HCT116 (cell line): ENCODE results near the gene CDK18. TPM values are rescaled to one million over a fixed set of nuclear protein-coding genes. Genes with fewer than 3 reads are reported as not detected.

Source experiments
- ATAC-seq: fragments of 200-7000 bp; cut with Tn5 transposase; 2 replicates; pipeline ENCODE4 v1.9.1; 2020; ENCODE audit warnings: mild to moderate bottlenecking, moderate library complexity
- BruUV-seq: library from RNA; stranded (reverse); fragments of 400-500 nt; replicated peaks from 2 replicates; lab custom pipeline; 2021; lab: Mats Ljungman, UMichigan
- CTCF ChIA-PET: fragments of 300-600 bp; sonication (Branson Sonifier 250); formaldehyde crosslinking; loops from one replicate; lab custom pipeline; 2021; ENCODE audit warnings: antibody characterized with exemption; lab: Charles Lee
- POLR2A ChIA-PET: fragments of 300-600, 350-600 bp; sonication (Branson Sonifier 250); formaldehyde crosslinking; loops from one replicate; lab custom pipeline; 2021; ENCODE audit warnings: antibody characterized with exemption; lab: Charles Lee
- RAD21 ChIA-PET, 2 experiments: fragments of 300-600 bp; sonication (Branson Sonifier 250); formaldehyde crosslinking; loops; one replicate each; lab custom pipeline; 2023; ENCODE audit warnings: low total read pairs in 2 of 2; ENCODE audit not compliant: uncharacterized antibody in 2 of 2, unreplicated experiment in 2 of 2, low non-redundant PET in 1 of 2; lab: Charles Lee
- DNase-seq: peaks from one replicate; pipeline ENCODE4 v3.0.0-alpha.2; 2010; ENCODE audit warnings: low read depth, low spot score
- H2AFZ ChIP-seq: fragments of 200-600 bp; shearing (Covaris generic), sonication (generic); 2 replicates; pipeline ENCODE4 v1.6.1; 2017; ENCODE audit warnings: low read depth, mixed run types, mixed read lengths, antibody characterized with exemption, low read length; ENCODE audit not compliant: poor library complexity, severe bottlenecking
- H3K27ac ChIP-seq: 2 replicates; pipeline ENCODE4 v1.5.1; 2012; ENCODE audit warnings: low read depth, low read length
- H3K27me3 ChIP-seq: fragments of 200-600 bp; sonication (generic); 2 replicates; pipeline ENCODE4 v1.6.1; 2016; ENCODE audit warnings: mixed run types, low read length, mixed read lengths; ENCODE audit not compliant: insufficient read depth
- H3K36me3 ChIP-seq, 2 experiments: fragments of 200-500 bp in 1 of 2; fragments of 200-600 bp in 1 of 2; sonication (Bioruptor generic) in 1 of 2; sonication (generic) in 1 of 2; 2 replicates each; pipeline versions ENCODE4 v1.5.1 to v1.6.1; 2014 to 2016; ENCODE audit warnings: low read length in 2 of 2, inconsistent platforms in 1 of 2, mixed read lengths in 1 of 2, mixed run types in 1 of 2; ENCODE audit not compliant: insufficient read depth in 2 of 2, control insufficient read depth in 1 of 2
- H3K4me1 ChIP-seq, 2 experiments: fragments of 200-600 bp in 1 of 2; sonication (generic) in 1 of 2; 2 replicates each; pipeline versions ENCODE4 v1.5.1 to v1.6.1; 2012 to 2017; ENCODE audit warnings: low read length in 2 of 2, inconsistent platforms in 1 of 2, mild to moderate bottlenecking in 1 of 2, mixed read lengths in 1 of 2, mixed run types in 1 of 2, moderate library complexity in 1 of 2; ENCODE audit not compliant: insufficient read depth in 2 of 2, control insufficient read depth in 1 of 2
- H3K4me2 ChIP-seq: fragments of 200-600 bp; sonication (generic); 2 replicates; pipeline ENCODE4 v1.6.1; 2017; ENCODE audit warnings: mixed run types, low read length, mixed read lengths
- H3K4me3 ChIP-seq, 2 experiments: fragments of 200-600 bp in 1 of 2; sonication (generic) in 1 of 2; replicated peaks in 1 of 2; 2 replicates each; pipeline ENCODE4 v1.5.1; 2011 to 2016; ENCODE audit warnings: low read length in 2 of 2, control low read depth in 1 of 2, low read depth in 1 of 2, mild to moderate bottlenecking in 1 of 2, mixed read lengths in 1 of 2, mixed run types in 1 of 2
- H3K79me2 ChIP-seq: fragments of 200-600 bp; sonication (generic); 2 replicates; pipeline ENCODE4 v1.6.1; 2017; ENCODE audit warnings: mild to moderate bottlenecking, mixed run types, low read length, moderate library complexity, mixed read lengths; ENCODE audit not compliant: insufficient read depth
- H3K9ac ChIP-seq: fragments of 200-600 bp; sonication (generic); 2 replicates; pipeline ENCODE4 v1.6.1; 2016; ENCODE audit warnings: low read length, mixed read lengths
- H3K9me2 ChIP-seq: fragments of 200-600 bp; sonication (generic), shearing (Covaris generic); 2 replicates; pipeline ENCODE4 v1.6.1; 2017; ENCODE audit warnings: mixed run types, mild to moderate bottlenecking, moderate library complexity; ENCODE audit not compliant: insufficient read depth
- H3K9me3 ChIP-seq, 2 experiments: fragments of 200-500 bp in 1 of 2; fragments of 200-600 bp in 1 of 2; sonication (Bioruptor generic) in 1 of 2; sonication (generic) in 1 of 2; 2 replicates each; pipeline ENCODE4 v1.6.1; 2014 to 2017; ENCODE audit warnings: low read length in 2 of 2, mixed read lengths in 2 of 2, inconsistent platforms in 1 of 2, low read depth in 1 of 2, mild to moderate bottlenecking in 1 of 2, mixed run types in 1 of 2, moderate library complexity in 1 of 2; ENCODE audit not compliant: control insufficient read depth in 1 of 2, insufficient read depth in 1 of 2
- H4K20me1 ChIP-seq: fragments of 200-600 bp; sonication (generic), shearing (Covaris generic); 2 replicates; pipeline ENCODE4 v1.6.1; 2017; ENCODE audit warnings: mixed run types, mild to moderate bottlenecking, moderate library complexity; ENCODE audit not compliant: insufficient read depth
- ATF3 ChIP-seq: IDR thresholded peaks from 2 replicates; pipeline ENCODE4 v1.6.1; 2012
- CEBPB ChIP-seq: IDR thresholded peaks from 2 replicates; pipeline ENCODE4 v1.6.1; 2012; ENCODE audit warnings: low read depth
- EGR1 ChIP-seq: IDR thresholded peaks from 2 replicates; pipeline ENCODE4 v1.6.1; 2012; ENCODE audit warnings: low read depth
- ELF1 ChIP-seq: IDR thresholded peaks from 2 replicates; pipeline ENCODE4 v1.6.1; 2012; ENCODE audit warnings: low read depth, borderline replicate concordance
- EZH2 ChIP-seq: fragments of 200-600 bp; sonication (generic); IDR thresholded peaks from 2 replicates; pipeline ENCODE4 v1.6.1; 2017; ENCODE audit warnings: antibody characterized with exemption, mixed run types
- JUND ChIP-seq: IDR thresholded peaks from 2 replicates; pipeline ENCODE4 v1.6.1; 2012
- POLR2A ChIP-seq: IDR thresholded peaks from 2 replicates; pipeline ENCODE4 v1.7.0; 2011; ENCODE audit warnings: borderline replicate concordance; ENCODE audit not compliant: insufficient read depth, insufficient read length; ENCODE audit errors: extremely low read depth
- POLR2AphosphoS5 ChIP-seq: IDR thresholded peaks from 2 replicates; pipeline ENCODE4 v1.6.1; 2011; ENCODE audit warnings: mild to moderate bottlenecking, low read depth, low read length, moderate library complexity
- RAD21 ChIP-seq: IDR thresholded peaks from 2 replicates; pipeline ENCODE4 v1.6.1; 2012; ENCODE audit warnings: low read depth, mild to moderate bottlenecking
- REST ChIP-seq: IDR thresholded peaks from 2 replicates; pipeline ENCODE4 v1.6.1; 2012; ENCODE audit warnings: low read depth
- SP1 ChIP-seq: IDR thresholded peaks from 2 replicates; pipeline ENCODE4 v1.6.1; 2012; ENCODE audit warnings: low read depth
- SRF ChIP-seq: IDR thresholded peaks from 2 replicates; pipeline ENCODE4 v1.6.1; 2012; ENCODE audit warnings: low read depth
- ZBTB33 ChIP-seq: IDR thresholded peaks from 2 replicates; pipeline ENCODE4 v1.6.1; 2011; ENCODE audit warnings: mild to moderate bottlenecking, low read length, moderate library complexity; ENCODE audit not compliant: insufficient replicate concordance; ENCODE audit errors: extremely low read depth
- ZFX ChIP-seq: fragments of 450-650 bp; IDR thresholded peaks from 2 replicates; pipeline ENCODE4 v1.6.1; 2017
- intact Hi-C: fragments of 100-400 bp; cut with micrococcal nuclease; formaldehyde crosslinking; loops from 2 replicates; pipeline ENCODE4 v1.10.0; 2022
- total RNA-seq: library from RNA; stranded (reverse); gene quantifications from one replicate; pipeline ENCODE4 v1.2.1, GENCODE V29; 2021; ENCODE audit not compliant: unreplicated experiment
- TF ChIP-seq, protein P1 (sequence below), 3 experiments: fragments of 200-600 bp in 1 of 3; sonication (generic) in 1 of 3; IDR thresholded peaks in 2 of 3; conservative IDR thresholded peaks in 1 of 3; 2 replicates each; pipeline ENCODE4 v1.5.1; 2012 to 2017; ENCODE audit warnings: low read depth in 2 of 3, low read length in 2 of 3, antibody characterized with exemption in 1 of 3, borderline replicate concordance in 1 of 3, control low read depth in 1 of 3, mild to moderate bottlenecking in 1 of 3, mixed read lengths in 1 of 3, mixed run types in 1 of 3, moderate library complexity in 1 of 3; ENCODE audit not compliant: insufficient read depth in 1 of 3

The CDK18 gene
- total RNA-seq, 1 experiment from 2014 or later: 32.0 TPM

DNA sequence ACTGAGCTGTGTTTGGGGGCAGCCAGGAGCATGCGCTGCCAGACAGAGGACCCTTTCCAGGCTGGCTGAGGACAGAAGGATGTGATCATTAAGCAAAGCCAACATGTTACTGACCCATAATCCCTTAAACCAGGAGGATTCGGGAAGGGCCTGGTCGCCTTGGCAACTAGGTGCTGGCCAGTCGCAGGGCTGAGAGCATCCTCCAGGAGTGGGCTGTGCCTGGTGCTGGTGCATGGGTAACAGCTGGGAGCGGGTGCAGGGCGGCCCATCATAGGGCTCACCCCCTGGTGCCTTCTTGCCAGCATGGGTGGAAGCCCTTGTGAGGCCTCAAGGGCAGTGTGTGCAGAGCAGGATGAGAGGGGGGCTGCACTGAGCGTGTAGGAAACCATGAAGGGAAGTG, 17.2 kb downstream of the CDK18 start (continued):
- no peak for TF ChIP-seq ATF3
- TF ChIP-seq ELF1: no peak

GRCh38 chr1:205522692-205523091, 18.2 kb downstream of the CDK18 start:
- H3K4me1 ChIP-seq: peaks cover 4 to 14% of the 10 kb centered on the region in 2 experiments; a peak in 2 of 4 replicates
- H2AFZ ChIP-seq: no peak overlapping the region
- no TSS peak for BruUV-seq
- RAD21 ChIA-PET: interaction anchor here in 1 of 2 experiments (3.4 kb wide), 1 partner anchor 34 kb away, joined by 24 read pairs; no protein-coding TSS in a partner anchor
- H3K79me2 ChIP-seq: no peaks in the 10 kb centered on the region; the same call in 1 of the 2 replicates
- CTCF ChIA-PET: interaction anchor here (1.1 to 4.5 kb wide), 9 partner anchors 12 to 252 kb away, joined by 3 to 200 read pairs (median 23); no protein-coding TSS in a partner anchor
- H3K4me2 ChIP-seq: no peak overlapping the region
- intact Hi-C loops: loop anchor here (10.0 kb wide), 1 partner anchor 248 kb away; no protein-coding TSS in a partner anchor
- POLR2A ChIA-PET: interaction anchor here (1.2 kb wide), 1 partner anchor 24 kb away, joined by 3 read pairs; no protein-coding TSS in a partner anchor
- no peaks in the 10 kb centered on the region for H3K27me3 ChIP-seq
- H4K20me1 ChIP-seq: no peaks in the 10 kb centered on the region
- no peaks in the 10 kb centered on the region for H3K36me3 ChIP-seq
- no peak for TF ChIP-seq ZBTB33
- no peak for TF ChIP-seq SRF
- no peak for TF ChIP-seq POLR2AphosphoS5
- TF ChIP-seq EZH2: no peak
- TF ChIP-seq, protein P1, sequence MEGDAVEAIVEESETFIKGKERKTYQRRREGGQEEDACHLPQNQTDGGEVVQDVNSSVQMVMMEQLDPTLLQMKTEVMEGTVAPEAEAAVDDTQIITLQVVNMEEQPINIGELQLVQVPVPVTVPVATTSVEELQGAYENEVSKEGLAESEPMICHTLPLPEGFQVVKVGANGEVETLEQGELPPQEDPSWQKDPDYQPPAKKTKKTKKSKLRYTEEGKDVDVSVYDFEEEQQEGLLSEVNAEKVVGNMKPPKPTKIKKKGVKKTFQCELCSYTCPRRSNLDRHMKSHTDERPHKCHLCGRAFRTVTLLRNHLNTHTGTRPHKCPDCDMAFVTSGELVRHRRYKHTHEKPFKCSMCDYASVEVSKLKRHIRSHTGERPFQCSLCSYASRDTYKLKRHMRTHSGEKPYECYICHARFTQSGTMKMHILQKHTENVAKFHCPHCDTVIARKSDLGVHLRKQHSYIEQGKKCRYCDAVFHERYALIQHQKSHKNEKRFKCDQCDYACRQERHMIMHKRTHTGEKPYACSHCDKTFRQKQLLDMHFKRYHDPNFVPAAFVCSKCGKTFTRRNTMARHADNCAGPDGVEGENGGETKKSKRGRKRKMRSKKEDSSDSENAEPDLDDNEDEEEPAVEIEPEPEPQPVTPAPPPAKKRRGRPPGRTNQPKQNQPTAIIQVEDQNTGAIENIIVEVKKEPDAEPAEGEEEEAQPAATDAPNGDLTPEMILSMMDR (IDR thresholded peaks at IDR 0.05 in 2 of 3, conservative IDR thresholded peaks at IDR 0.05 in 1 of 3; ENCODE audit: borderline replicate concordance in 1 of 3, insufficient read depth in 1 of 3, low read depth in 2 of 3, low read length in 2 of 3): no peak
- TF ChIP-seq EGR1: no peak
- TF ChIP-seq ELF1: no peak
- TF ChIP-seq CEBPB: no peak
- TF ChIP-seq RAD21: no peak
- no peak for TF ChIP-seq JUND
- TF ChIP-seq POLR2A: no peak
- TF ChIP-seq REST: no peak
- TF ChIP-seq ZFX: no peak
- TF ChIP-seq SP1: no peak
- no peaks in the 10 kb centered on the region for H3K9me3 ChIP-seq
- no peak overlapping the region for H3K27ac ChIP-seq
- DNase-seq (no peak), ATAC-seq (no peak)
- no peak overlapping the region for H3K9ac ChIP-seq
- H3K9me2 ChIP-seq: no peaks in the 10 kb centered on the region
- H3K4me3 ChIP-seq: no peak overlapping the region
